K562 (cell line): ENCODE results near the gene KLK15. TPM values are rescaled to one million over a fixed set of nuclear protein-coding genes. Genes with fewer than 3 reads are reported as not detected.

ENCODE experiments used
- ATAC-seq: fragments of 200-7000 bp; cut with Tn5 transposase; 3 replicates; pipeline ENCODE4 v1.9.1; 2020; ENCODE audit warnings: moderate library complexity
- BruUV-seq: library from RNA; stranded (reverse); fragments of 400-500 nt; replicated peaks from 2 replicates; lab custom pipeline; 2021; lab: Mats Ljungman, UMichigan
- CTCF ChIA-PET: fragments of 300-600 bp; formaldehyde crosslinking; extraction: SDS; loops from one replicate; lab custom pipeline; 2021; ENCODE audit warnings: low intra/inter-chr PET ratio; lab: Yijun Ruan, JAX
- POLR2A ChIA-PET: fragments of 300-600, 350-650 bp; sonication (Branson Sonifier 250); formaldehyde crosslinking; extraction: SDS; loops from one replicate; lab custom pipeline; 2021; ENCODE audit warnings: antibody characterized with exemption, inconsistent platforms; lab: Yijun Ruan, JAX
- DNase-seq, 4 experiments: peaks; one replicate each; pipeline versions ENCODE4 v3.0.0 to v3.0.0-alpha.2; 2011 to 2018; ENCODE audit warnings: low spot score in 3 of 4, mixed read lengths in 3 of 4; ENCODE audit errors: extremely low read depth in 1 of 4
- FAIRE-seq: peaks from 2 replicates; lab custom pipeline; 2011; peaks lifted over from hg19 to GRCh38; lab: Jason Lieb, UNC
- H2AFZ ChIP-seq: 2 replicates; pipeline ENCODE4 v1.6.0; 2011; ENCODE audit warnings: low read depth, low read length, control low read depth, inconsistent platforms
- H3K27ac ChIP-seq: fragments of 200-600 bp; 3 replicates; pipeline ENCODE4 v1.8.0; 2011; ENCODE audit warnings: low read depth, mild to moderate bottlenecking, control low read depth, inconsistent platforms, low read length, moderate library complexity, mixed read lengths; ENCODE audit errors: extremely low read depth
- H3K27me3 ChIP-seq, 2 experiments: fragments of 300-600 bp in 1 of 2; 2 replicates in 1 of 2; 3 replicates in 1 of 2; pipeline versions ENCODE4 v1.6.0 to v1.8.0; 2011; ENCODE audit warnings: inconsistent platforms in 2 of 2, low read length in 2 of 2, mild to moderate bottlenecking in 1 of 2, mixed read lengths in 1 of 2, moderate library complexity in 1 of 2; ENCODE audit not compliant: control insufficient read depth in 2 of 2, insufficient read depth in 2 of 2
- H3K36me3 ChIP-seq: fragments of 300-600 bp; 3 replicates; pipeline ENCODE4 v1.8.0; 2011; ENCODE audit warnings: mild to moderate bottlenecking, low read length, inconsistent platforms; ENCODE audit not compliant: control insufficient read depth, insufficient read depth
- H3K4me1 ChIP-seq, 2 experiments: fragments of 200-600 bp in 1 of 2; replicated peaks in 1 of 2; 2 replicates in 1 of 2; 3 replicates in 1 of 2; pipeline versions ENCODE4 v1.5.1 to v1.8.0; 2011; ENCODE audit warnings: inconsistent platforms in 2 of 2, low read length in 2 of 2, mild to moderate bottlenecking in 1 of 2, mixed read lengths in 1 of 2, moderate library complexity in 1 of 2; ENCODE audit not compliant: control insufficient read depth in 2 of 2, insufficient read depth in 2 of 2
- H3K4me2 ChIP-seq: 2 replicates; pipeline ENCODE4 v1.6.1; 2011; ENCODE audit warnings: low read length, control low read depth, inconsistent platforms, mixed read lengths; ENCODE audit not compliant: insufficient read depth
- H3K4me3 ChIP-seq: fragments of 200-600 bp; sonication (generic), shearing (Covaris generic); 2 replicates; pipeline ENCODE4 v1.5.1; 2016; ENCODE audit warnings: control low read depth, inconsistent platforms
- H3K79me2 ChIP-seq: fragments of 200-600 bp; 3 replicates; pipeline ENCODE4 v1.8.0; 2011; ENCODE audit warnings: low read length, inconsistent platforms; ENCODE audit not compliant: control insufficient read depth, insufficient read depth
- H3K9ac ChIP-seq, 2 experiments: 2 replicates each; pipeline versions ENCODE4 v1.6.0 to v1.6.1; 2011; ENCODE audit warnings: low read depth in 2 of 2, low read length in 2 of 2, control low read depth in 1 of 2, inconsistent platforms in 1 of 2, mild to moderate bottlenecking in 1 of 2, mixed read lengths in 1 of 2; ENCODE audit not compliant: insufficient read depth in 1 of 2
- H3K9me1 ChIP-seq: one replicate; pipeline ENCODE4 v1.6.0; 2011; ENCODE audit warnings: inconsistent platforms, mild to moderate bottlenecking, low read length, moderate library complexity; ENCODE audit not compliant: control insufficient read depth, insufficient read depth
- H3K9me3 ChIP-seq: replicated peaks from 2 replicates; pipeline ENCODE4 v1.5.1; 2011; ENCODE audit warnings: low read depth, low read length, inconsistent platforms; ENCODE audit not compliant: control insufficient read depth, insufficient read depth
- H4K20me1 ChIP-seq: replicated peaks from 2 replicates; pipeline ENCODE4 v1.6.1; 2011; ENCODE audit warnings: low read length, inconsistent platforms, mixed read lengths; ENCODE audit not compliant: control insufficient read depth, insufficient read depth
- CBFA2T3 ChIP-seq: fragments of 450-650 bp; IDR thresholded peaks from 2 replicates; pipeline ENCODE4 v1.6.1; 2017
- EP400 ChIP-seq: fragments of 450-650 bp; IDR thresholded peaks from 2 replicates; pipeline ENCODE4 v1.6.1; 2017; ENCODE audit warnings: antibody characterized with exemption, mild to moderate bottlenecking, moderate library complexity
- KDM5B ChIP-seq: fragments of 200-600 bp; sonication (generic); IDR thresholded peaks from 2 replicates; pipeline ENCODE4 v1.6.1; 2012; ENCODE audit warnings: low read depth, mild to moderate bottlenecking, moderate library complexity, low read length, control low read depth, inconsistent platforms; ENCODE audit not compliant: insufficient replicate concordance
- ZBED1 ChIP-seq: IDR thresholded peaks from 2 replicates; pipeline ENCODE4 v1.6.1; 2014
- ZNF23 ChIP-seq: fragments of 250-450 bp; sonication (Bioruptor Pico); IDR thresholded peaks from 2 replicates; pipeline ENCODE4 v1.4.0; 2020; ENCODE audit warnings: mild to moderate bottlenecking
- ZNF707 ChIP-seq: fragments of 250-450 bp; sonication (Bioruptor Pico); conservative IDR thresholded peaks from 2 replicates; pipeline ENCODE4 v1.8.0; 2022; ENCODE audit warnings: inconsistent platforms, mild to moderate bottlenecking, moderate library complexity
- ZNF778 ChIP-seq: fragments of 450-650 bp; formaldehyde crosslinking; IDR thresholded peaks from 2 replicates; pipeline ENCODE4 v1.4.0; 2020; ENCODE audit warnings: mild to moderate bottlenecking, moderate library complexity
- WGBS: fragments of 100-300 bp; shearing (Covaris generic); methylation state at CpG from one replicate; pipeline ENCODE4 v1.1.6; 2016; ENCODE audit warnings: low coverage, mixed read lengths; ENCODE audit not compliant: insufficient coverage; ENCODE audit errors: missing lambda C conversion rate; 5-methylcytosine and 5-hydroxymethylcytosine counted together
- in situ Hi-C: fragments of 300-500 bp; cut with MboI; formaldehyde crosslinking; loops from 4 replicates; pipeline ENCODE4 v1.15.0; 2018; ENCODE audit warnings: inconsistent platforms, mixed read lengths
- intact Hi-C: fragments of 100-400 bp; cut with micrococcal nuclease; formaldehyde crosslinking; loops from 2 replicates; pipeline ENCODE4 v1.14.2; 2022
- polyA plus RNA-seq, 8 experiments: library from polyadenylated mRNA; depleted of rRNA in 4 of 8; stranded (reverse) in 5 of 8; unstranded in 3 of 8; fragments of >200 nt; fragmentation: Nextera tagmentation in 2 of 8; fragmentation: Illumina TruSeq in 1 of 8; extraction: Ambion mirVana in 2 of 8; extraction: Trizol in 1 of 8; gene quantifications; 2 replicates each; pipeline versions ENCODE4 v1.2.1 to v1.2.3, GENCODE V29; 2011 to 2014; ENCODE audit warnings: inconsistent platforms in 1 of 8, missing spikeins in 1 of 8
- total RNA-seq, 7 experiments: library from RNA; depleted of rRNA in 6 of 7; stranded (reverse); fragments of >200 nt in 6 of 7; fragmentation: Illumina TruSeq in 2 of 7; extraction: Trizol in 2 of 7; gene quantifications; 2 replicates each; pipeline versions ENCODE4 v1.2.1 to v1.2.3, GENCODE V29; 2011 to 2021; ENCODE audit warnings: low replicate concordance in 1 of 7
- TF ChIP-seq, protein P1 (sequence below), 2 experiments: fragments of 450-650 bp; formaldehyde crosslinking in 1 of 2; IDR thresholded peaks; 2 replicates each; pipeline versions ENCODE4 v1.4.0 to v1.6.1; 2014 to 2020; ENCODE audit warnings: mild to moderate bottlenecking in 2 of 2, borderline replicate concordance in 1 of 2, low read depth in 1 of 2
- TF ChIP-seq, protein P2 (sequence below): fragments of 250-450 bp; sonication (Bioruptor Pico); IDR thresholded peaks from 2 replicates; pipeline ENCODE4 v1.4.0; 2020

KLK15 gene
- total and polyA plus RNA-seq, 9 of the 15 experiments (the other 6 are each of a cell fraction or from before 2014, with no cell fraction given) = not detected

DNA sequence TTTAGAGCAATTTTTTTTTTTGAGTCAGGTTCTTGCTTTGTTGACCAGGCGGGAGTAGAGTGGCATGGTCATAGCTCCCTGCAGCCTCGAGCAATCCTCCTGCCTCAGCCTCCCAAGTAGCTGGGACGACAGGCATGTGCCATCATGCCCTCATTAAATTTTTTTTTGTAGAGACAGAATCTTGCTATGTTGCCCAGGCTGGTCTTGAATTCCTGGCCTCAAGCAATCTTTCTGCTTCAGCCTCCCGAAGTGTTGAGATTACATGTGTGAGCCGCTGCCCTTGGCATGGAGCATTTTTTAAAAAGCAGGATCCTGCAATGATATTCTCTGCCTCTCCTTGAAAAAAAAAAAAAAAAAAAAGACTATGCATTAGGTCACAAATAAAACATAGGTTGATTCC, 57.2 kb downstream of the KLK15 start:
- no peak overlapping the region for H2AFZ ChIP-seq
- H3K9ac ChIP-seq = no peak overlapping the region
- peaks cover 21 to 29% of the 10 kb centered on the region in 2 experiments; a peak in 4 of 5 replicates for H3K4me1 ChIP-seq
- FAIRE-seq (no peak), DNase-seq (no peak), ATAC-seq (no peak)
- ChIA-PET CTCF (interaction anchor here (0.7 kb wide), 1 partner anchor 35 kb away, joined by 3 read pairs; no protein-coding TSS in a partner anchor), POLR2A (no interaction called here)
- intact Hi-C loops (no loop called here), in situ Hi-C loops (no loop called here)
- H3K4me3 ChIP-seq = no peak overlapping the region
- no peak overlapping the region for H3K27ac ChIP-seq
- no peaks in the 10 kb centered on the region for H3K36me3 ChIP-seq
- H4K20me1 ChIP-seq = no peaks in the 10 kb centered on the region
- H3K9me1 ChIP-seq = no peaks in the 10 kb centered on the region
- no peak overlapping the region for H3K4me2 ChIP-seq
- no peaks in the 10 kb centered on the region for H3K27me3 ChIP-seq
- WGBS = 75% methylated on average over 5 of the region's 5 CpGs
- no peaks in the 10 kb centered on the region for H3K9me3 ChIP-seq
- no TSS peak for BruUV-seq
- no peaks in the 10 kb centered on the region for H3K79me2 ChIP-seq
- TF ChIP-seq ZNF707 (CRISPR knock-in tag) (no peak), ZNF778 (CRISPR knock-in tag) (no peak), KDM5B (no peak), CBFA2T3 (no peak), EP400 (no peak), ZBED1 (no peak), ZNF23 (no peak)
- TF ChIP-seq, protein P1, sequence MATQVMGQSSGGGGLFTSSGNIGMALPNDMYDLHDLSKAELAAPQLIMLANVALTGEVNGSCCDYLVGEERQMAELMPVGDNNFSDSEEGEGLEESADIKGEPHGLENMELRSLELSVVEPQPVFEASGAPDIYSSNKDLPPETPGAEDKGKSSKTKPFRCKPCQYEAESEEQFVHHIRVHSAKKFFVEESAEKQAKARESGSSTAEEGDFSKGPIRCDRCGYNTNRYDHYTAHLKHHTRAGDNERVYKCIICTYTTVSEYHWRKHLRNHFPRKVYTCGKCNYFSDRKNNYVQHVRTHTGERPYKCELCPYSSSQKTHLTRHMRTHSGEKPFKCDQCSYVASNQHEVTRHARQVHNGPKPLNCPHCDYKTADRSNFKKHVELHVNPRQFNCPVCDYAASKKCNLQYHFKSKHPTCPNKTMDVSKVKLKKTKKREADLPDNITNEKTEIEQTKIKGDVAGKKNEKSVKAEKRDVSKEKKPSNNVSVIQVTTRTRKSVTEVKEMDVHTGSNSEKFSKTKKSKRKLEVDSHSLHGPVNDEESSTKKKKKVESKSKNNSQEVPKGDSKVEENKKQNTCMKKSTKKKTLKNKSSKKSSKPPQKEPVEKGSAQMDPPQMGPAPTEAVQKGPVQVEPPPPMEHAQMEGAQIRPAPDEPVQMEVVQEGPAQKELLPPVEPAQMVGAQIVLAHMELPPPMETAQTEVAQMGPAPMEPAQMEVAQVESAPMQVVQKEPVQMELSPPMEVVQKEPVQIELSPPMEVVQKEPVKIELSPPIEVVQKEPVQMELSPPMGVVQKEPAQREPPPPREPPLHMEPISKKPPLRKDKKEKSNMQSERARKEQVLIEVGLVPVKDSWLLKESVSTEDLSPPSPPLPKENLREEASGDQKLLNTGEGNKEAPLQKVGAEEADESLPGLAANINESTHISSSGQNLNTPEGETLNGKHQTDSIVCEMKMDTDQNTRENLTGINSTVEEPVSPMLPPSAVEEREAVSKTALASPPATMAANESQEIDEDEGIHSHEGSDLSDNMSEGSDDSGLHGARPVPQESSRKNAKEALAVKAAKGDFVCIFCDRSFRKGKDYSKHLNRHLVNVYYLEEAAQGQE (IDR thresholded peaks at IDR 0.05; ENCODE audit: borderline replicate concordance) = no peak
- TF ChIP-seq, protein P1 (CRISPR knock-in tag; IDR thresholded peaks at IDR 0.05; ENCODE audit: low read depth) = no peak
- TF ChIP-seq, protein P2, sequence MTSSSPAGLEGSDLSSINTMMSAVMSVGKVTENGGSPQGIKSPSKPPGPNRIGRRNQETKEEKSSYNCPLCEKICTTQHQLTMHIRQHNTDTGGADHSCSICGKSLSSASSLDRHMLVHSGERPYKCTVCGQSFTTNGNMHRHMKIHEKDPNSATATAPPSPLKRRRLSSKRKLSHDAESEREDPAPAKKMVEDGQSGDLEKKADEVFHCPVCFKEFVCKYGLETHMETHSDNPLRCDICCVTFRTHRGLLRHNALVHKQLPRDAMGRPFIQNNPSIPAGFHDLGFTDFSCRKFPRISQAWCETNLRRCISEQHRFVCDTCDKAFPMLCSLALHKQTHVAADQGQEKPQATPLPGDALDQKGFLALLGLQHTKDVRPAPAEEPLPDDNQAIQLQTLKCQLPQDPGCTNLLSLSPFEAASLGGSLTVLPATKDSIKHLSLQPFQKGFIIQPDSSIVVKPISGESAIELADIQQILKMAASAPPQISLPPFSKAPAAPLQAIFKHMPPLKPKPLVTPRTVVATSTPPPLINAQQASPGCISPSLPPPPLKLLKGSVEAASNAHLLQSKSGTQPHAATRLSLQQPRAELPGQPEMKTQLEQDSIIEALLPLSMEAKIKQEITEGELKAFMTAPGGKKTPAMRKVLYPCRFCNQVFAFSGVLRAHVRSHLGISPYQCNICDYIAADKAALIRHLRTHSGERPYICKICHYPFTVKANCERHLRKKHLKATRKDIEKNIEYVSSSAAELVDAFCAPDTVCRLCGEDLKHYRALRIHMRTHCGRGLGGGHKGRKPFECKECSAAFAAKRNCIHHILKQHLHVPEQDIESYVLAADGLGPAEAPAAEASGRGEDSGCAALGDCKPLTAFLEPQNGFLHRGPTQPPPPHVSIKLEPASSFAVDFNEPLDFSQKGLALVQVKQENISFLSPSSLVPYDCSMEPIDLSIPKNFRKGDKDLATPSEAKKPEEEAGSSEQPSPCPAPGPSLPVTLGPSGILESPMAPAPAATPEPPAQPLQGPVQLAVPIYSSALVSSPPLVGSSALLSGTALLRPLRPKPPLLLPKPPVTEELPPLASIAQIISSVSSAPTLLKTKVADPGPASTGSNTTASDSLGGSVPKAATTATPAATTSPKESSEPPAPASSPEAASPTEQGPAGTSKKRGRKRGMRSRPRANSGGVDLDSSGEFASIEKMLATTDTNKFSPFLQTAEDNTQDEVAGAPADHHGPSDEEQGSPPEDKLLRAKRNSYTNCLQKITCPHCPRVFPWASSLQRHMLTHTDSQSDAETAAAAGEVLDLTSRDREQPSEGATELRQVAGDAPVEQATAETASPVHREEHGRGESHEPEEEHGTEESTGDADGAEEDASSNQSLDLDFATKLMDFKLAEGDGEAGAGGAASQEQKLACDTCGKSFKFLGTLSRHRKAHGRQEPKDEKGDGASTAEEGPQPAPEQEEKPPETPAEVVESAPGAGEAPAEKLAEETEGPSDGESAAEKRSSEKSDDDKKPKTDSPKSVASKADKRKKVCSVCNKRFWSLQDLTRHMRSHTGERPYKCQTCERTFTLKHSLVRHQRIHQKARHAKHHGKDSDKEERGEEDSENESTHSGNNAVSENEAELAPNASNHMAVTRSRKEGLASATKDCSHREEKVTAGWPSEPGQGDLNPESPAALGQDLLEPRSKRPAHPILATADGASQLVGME (CRISPR knock-in tag) = no peak
